Liver (tissue), 9 donors: Measurements from ENCODE around the gene GPATCH3. TPM values are rescaled to one million over a fixed set of nuclear protein-coding genes. Genes with fewer than 3 reads are reported as not detected.

Experiments
- DNase-seq: peaks from one replicate; pipeline ENCODE4 v3.0.0-alpha.2; 2017; ENCODE audit warnings: low spot score
- H3K27ac ChIP-seq, 2 donors: one replicate each; pipeline ENCODE4 v1.7.0; 2013; ENCODE audit warnings: inconsistent platforms in 2 of 2, low read length in 2 of 2, control low read depth in 1 of 2, low read depth in 1 of 2, mild to moderate bottlenecking in 1 of 2
- H3K27me3 ChIP-seq, 4 donors: one replicate each; pipeline versions ENCODE4 v1.6.1 to v1.7.0; 2013; ENCODE audit warnings: low read length in 3 of 4, inconsistent platforms in 1 of 4, mild to moderate bottlenecking in 1 of 4, moderate library complexity in 1 of 4; ENCODE audit not compliant: control insufficient read depth in 4 of 4, insufficient read depth in 4 of 4
- H3K36me3 ChIP-seq, 4 donors: one replicate each; pipeline versions ENCODE4 v1.6.1 to v1.7.0; 2013; ENCODE audit warnings: low read length in 3 of 4, mild to moderate bottlenecking in 3 of 4, low read depth in 1 of 4, moderate library complexity in 1 of 4; ENCODE audit not compliant: control insufficient read depth in 4 of 4, insufficient read depth in 3 of 4
- H3K4me1 ChIP-seq, 4 donors: one replicate each; pipeline versions ENCODE4 v1.6.1 to v1.7.0; 2013; ENCODE audit warnings: low read length in 3 of 4, mild to moderate bottlenecking in 3 of 4, moderate library complexity in 1 of 4; ENCODE audit not compliant: control insufficient read depth in 4 of 4, insufficient read depth in 4 of 4
- H3K4me3 ChIP-seq, 3 donors: one replicate each; pipeline versions ENCODE4 v1.6.1 to v1.7.0; 2013; ENCODE audit warnings: low read length in 3 of 3, control low read depth in 1 of 3, low read depth in 1 of 3, mild to moderate bottlenecking in 1 of 3
- H3K9ac ChIP-seq, 2 donors: one replicate each; pipeline ENCODE4 v1.7.0; 2013; ENCODE audit warnings: low read length in 2 of 2, mild to moderate bottlenecking in 2 of 2, moderate library complexity in 2 of 2, control low read depth in 1 of 2, low read depth in 1 of 2
- H3K9me3 ChIP-seq, 4 donors: one replicate each; pipeline versions ENCODE4 v1.6.1 to v1.7.0; 2013; ENCODE audit warnings: low read length in 3 of 4; ENCODE audit not compliant: control insufficient read depth in 4 of 4
- EGR1 ChIP-seq, 2 donors: IDR thresholded peaks; 2 replicates each; pipeline ENCODE4 v1.6.1; 2016 to 2018; ENCODE audit warnings: antibody characterized with exemption in 2 of 2, low read depth in 2 of 2
- FOXA1 ChIP-seq: IDR thresholded peaks from 2 replicates; pipeline ENCODE4 v1.6.1; 2016; ENCODE audit warnings: antibody characterized with exemption
- FOXA2 ChIP-seq: IDR thresholded peaks from 2 replicates; pipeline ENCODE4 v1.6.1; 2016; ENCODE audit warnings: antibody characterized with exemption
- GABPA ChIP-seq, 2 donors: IDR thresholded peaks in 1 of 2; conservative IDR thresholded peaks in 1 of 2; 2 replicates each; pipeline ENCODE4 v1.6.1; 2016; ENCODE audit warnings: antibody characterized with exemption in 2 of 2, mild to moderate bottlenecking in 1 of 2, moderate library complexity in 1 of 2
- HNF4A ChIP-seq, 2 donors: conservative IDR thresholded peaks; 2 replicates each; pipeline ENCODE4 v1.6.1; 2016; ENCODE audit warnings: antibody characterized with exemption in 2 of 2, mild to moderate bottlenecking in 2 of 2
- HNF4G ChIP-seq: IDR thresholded peaks from 2 replicates; pipeline ENCODE4 v1.6.1; 2016; ENCODE audit warnings: antibody characterized with exemption
- JUND ChIP-seq, 2 donors: IDR thresholded peaks; 2 replicates each; pipeline ENCODE4 v1.6.1; 2016; ENCODE audit warnings: antibody characterized with exemption in 2 of 2
- NR2F2 ChIP-seq: IDR thresholded peaks from 2 replicates; pipeline ENCODE4 v1.6.1; 2016; ENCODE audit warnings: antibody characterized with exemption
- RAD21 ChIP-seq, 2 donors: IDR thresholded peaks; 2 replicates each; pipeline ENCODE4 v1.6.1; 2016; ENCODE audit warnings: antibody characterized with exemption in 2 of 2, mild to moderate bottlenecking in 2 of 2
- RXRA ChIP-seq, 2 donors: IDR thresholded peaks; 2 replicates each; pipeline ENCODE4 v1.6.1; 2017 to 2018; ENCODE audit warnings: antibody characterized with exemption in 2 of 2, mild to moderate bottlenecking in 1 of 2
- SP1 ChIP-seq: IDR thresholded peaks from 2 replicates; pipeline ENCODE4 v1.6.1; 2018; ENCODE audit warnings: antibody characterized with exemption, mild to moderate bottlenecking
- TAF1 ChIP-seq: conservative IDR thresholded peaks from 2 replicates; pipeline ENCODE4 v1.6.1; 2016; ENCODE audit warnings: antibody characterized with exemption, mild to moderate bottlenecking
- YY1 ChIP-seq: IDR thresholded peaks from 2 replicates; pipeline ENCODE4 v1.6.1; 2016; ENCODE audit warnings: antibody characterized with exemption, mild to moderate bottlenecking
- WGBS: extraction: QIAGEN DNeasy Blood & Tissue Kit; methylation state at CpG from one replicate; pipeline ENCODE4 v1.1.7; 2013; 5-methylcytosine and 5-hydroxymethylcytosine counted together
- polyA plus RNA-seq, 2 donors: library from polyadenylated mRNA; stranded (reverse) in 1 of 2; unstranded in 1 of 2; fragments of 200-250 nt in 1 of 2; fragments of >200 nt in 1 of 2; fragmentation: Nextera tagmentation in 1 of 2; extraction: Ambion mirVana in 1 of 2; gene quantifications; one replicate each; pipeline versions ENCODE4 v1.2.1 to v1.2.3, GENCODE V29; 2013 to 2015
- total RNA-seq, 2 donors: library from RNA; depleted of rRNA; stranded (reverse); fragments of >200 nt; gene quantifications; one replicate each; pipeline ENCODE4 v1.2.3, GENCODE V29; 2014
- TF ChIP-seq, protein P1 (sequence below): IDR thresholded peaks from 2 replicates; pipeline ENCODE4 v1.6.1; 2016; ENCODE audit warnings: antibody characterized with exemption
- TF ChIP-seq, protein P2 (sequence below): fragments of 150-350 bp; IDR thresholded peaks from 2 replicates; pipeline ENCODE4 v1.5.1; 2017; ENCODE audit warnings: improper control_type of control experiment, low read depth, low read length; ENCODE audit not compliant: missing input control
- TF ChIP-seq, protein P3 (sequence below): IDR thresholded peaks from 2 replicates; pipeline ENCODE4 v1.6.1; 2016; ENCODE audit warnings: antibody characterized with exemption, mild to moderate bottlenecking
- TF ChIP-seq, protein P4 (sequence below): IDR thresholded peaks from 2 replicates; pipeline ENCODE4 v1.6.1; 2016; ENCODE audit warnings: antibody characterized with exemption
- TF ChIP-seq, protein P5 (sequence below): IDR thresholded peaks from 2 replicates; pipeline ENCODE4 v1.6.1; 2016; ENCODE audit warnings: antibody characterized with exemption
- donor health status: healthy.
- donor health status: healthy.
- donor health status: healthy.
- donor health status: healthy.
- donor health status: healthy.

The GPATCH3 gene
- total and polyA plus RNA-seq, 4 donors, result 5.8 to 6.3 (median 6.2) TPM

DNA sequence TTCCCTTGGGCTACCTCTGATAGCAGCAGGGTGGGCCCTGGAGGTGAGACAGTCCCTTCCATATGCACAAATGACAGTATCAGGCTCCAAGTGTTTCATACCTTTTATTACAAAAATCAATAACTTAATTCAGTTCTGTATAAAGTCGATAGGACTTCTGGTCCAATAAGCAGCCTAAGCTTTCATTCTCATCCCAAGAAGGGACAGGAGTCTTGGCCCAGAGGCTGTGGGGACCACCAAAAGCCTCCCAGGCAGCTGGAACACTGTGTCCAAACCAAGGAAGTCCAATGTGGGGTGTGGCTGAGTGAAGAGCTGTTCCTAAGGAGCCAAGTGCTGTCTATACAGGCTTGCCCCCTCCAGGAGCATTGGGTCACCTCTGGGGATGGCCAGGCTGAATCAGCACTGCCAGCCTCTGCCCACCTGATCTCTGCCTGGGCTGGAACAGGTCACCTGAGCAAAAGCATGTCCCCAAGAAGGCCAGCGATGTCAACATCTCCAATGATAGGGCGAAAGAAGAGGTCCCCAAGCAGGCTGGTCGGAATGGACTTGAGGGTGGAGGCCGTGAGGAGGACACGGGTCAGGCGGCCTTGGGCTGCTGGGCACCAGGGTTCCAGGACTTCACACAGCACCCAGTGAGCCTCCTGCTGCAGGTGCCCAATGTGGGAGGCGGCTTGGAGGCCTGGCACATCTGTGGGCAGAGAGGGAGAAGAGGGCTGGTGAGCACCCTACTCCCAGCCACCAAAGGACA lies 11.3 kb upstream of the GPATCH3 start:
- TF ChIP-seq RXRA (IDR thresholded peaks at IDR 0.05) (peak in 1 of 2 donors; percentile 39), JUND (IDR thresholded peaks at IDR 0.05) (no peak)
- no peaks in the 10 kb centered on the region for H3K9me3 ChIP-seq
- no peaks in the 10 kb centered on the region for H3K27me3 ChIP-seq
- H3K36me3 ChIP-seq, result peaks cover 0 to 6% (median under 1%) of the 10 kb centered on the region in 4 donors
- H3K27ac ChIP-seq, result peak overlapping the region; percentile 97 to 99
- H3K4me1 ChIP-seq, result peaks cover 3 to 50% (median 32%) of the 10 kb centered on the region in 4 donors
- DNase-seq, result no peak
- H3K9ac ChIP-seq, result peak overlapping the region; percentile 92 to 96
- H3K4me3 ChIP-seq, result peak overlapping the region; percentile 79 to 86 (median 82)
- 44% methylated on average over 8 of the region's 8 CpGs for WGBS

DNA sequence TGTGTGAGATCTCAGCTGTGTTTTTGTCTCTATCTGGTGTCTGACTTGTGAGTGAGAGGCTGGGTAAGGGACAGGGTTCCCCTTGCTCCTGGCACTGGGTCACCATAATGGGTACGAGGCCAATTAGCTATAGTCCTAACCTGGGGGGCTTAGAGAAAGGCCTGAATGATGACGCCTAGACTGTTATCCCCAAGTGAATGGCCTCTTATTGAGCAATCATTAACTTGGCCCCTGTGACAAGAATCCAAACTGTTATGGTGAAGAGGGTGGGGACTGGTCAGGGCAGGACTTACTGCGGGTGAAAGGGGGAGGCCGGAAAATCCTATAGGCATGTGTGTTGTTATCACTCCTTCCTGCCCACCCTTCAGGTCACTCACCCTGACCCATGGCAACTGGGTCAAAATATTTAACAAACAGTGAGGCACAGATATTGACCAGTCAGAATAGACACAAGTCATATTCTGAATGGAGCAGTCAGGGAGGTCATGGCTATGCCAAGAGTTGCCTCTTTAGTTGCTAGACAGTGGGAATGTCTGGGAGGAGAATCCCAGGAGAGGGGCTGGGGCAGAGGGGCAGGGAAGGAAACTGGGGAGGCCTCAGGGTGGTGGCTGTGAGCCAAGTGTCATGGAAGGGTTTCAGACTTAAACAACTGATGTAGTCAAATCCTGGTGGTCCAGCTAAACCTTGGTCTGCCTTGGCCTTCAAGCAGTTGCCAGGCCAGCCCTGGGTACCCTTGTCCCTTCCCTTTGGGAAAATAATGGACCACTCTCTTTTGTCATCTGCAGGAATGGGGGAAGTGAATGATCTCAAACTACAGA lies 10.3 kb upstream of the GPATCH3 start:
- Histone ChIP-seq H3K36me3 (peaks cover 0 to 6% (median under 1%) of the 10 kb centered on the region in 4 donors), H3K27me3 (no peaks in the 10 kb centered on the region), H3K4me1 (peaks cover 3 to 43% (median 25%) of the 10 kb centered on the region in 4 donors), H3K27ac (peak overlapping the region; percentile 97 to 99), H3K4me3 (peak overlapping the region in 2 of 3 donors; percentile 79 to 86), H3K9ac (peak overlapping the region in 1 of 2 donors; percentile 96), H3K9me3 (no peaks in the 10 kb centered on the region)
- TF ChIP-seq SP1 (peak; percentile 74), RAD21 (IDR thresholded peaks at IDR 0.05) (peak in 1 of 2 donors; percentile 23), GABPA (IDR thresholded peaks at IDR 0.05 in 1 of 2, conservative IDR thresholded peaks at IDR 0.05 in 1 of 2) (peak in 1 of 2 donors; percentile 35), HNF4A (conservative IDR thresholded peaks at IDR 0.05) (peak; percentile 41 to 70), EGR1 (IDR thresholded peaks at IDR 0.05; ENCODE audit: low read depth in 2 of 2) (peak in 1 of 2 donors; percentile 49), FOXA1 (no peak), RXRA (IDR thresholded peaks at IDR 0.05) (peak; percentile 89 to 96), NR2F2 (peak; percentile 55), JUND (IDR thresholded peaks at IDR 0.05) (peak in 1 of 2 donors; percentile 28), YY1 (peak; percentile 42), TAF1 (no peak), FOXA2 (peak; percentile 21), HNF4G (no peak)
- TF ChIP-seq, protein P1, sequence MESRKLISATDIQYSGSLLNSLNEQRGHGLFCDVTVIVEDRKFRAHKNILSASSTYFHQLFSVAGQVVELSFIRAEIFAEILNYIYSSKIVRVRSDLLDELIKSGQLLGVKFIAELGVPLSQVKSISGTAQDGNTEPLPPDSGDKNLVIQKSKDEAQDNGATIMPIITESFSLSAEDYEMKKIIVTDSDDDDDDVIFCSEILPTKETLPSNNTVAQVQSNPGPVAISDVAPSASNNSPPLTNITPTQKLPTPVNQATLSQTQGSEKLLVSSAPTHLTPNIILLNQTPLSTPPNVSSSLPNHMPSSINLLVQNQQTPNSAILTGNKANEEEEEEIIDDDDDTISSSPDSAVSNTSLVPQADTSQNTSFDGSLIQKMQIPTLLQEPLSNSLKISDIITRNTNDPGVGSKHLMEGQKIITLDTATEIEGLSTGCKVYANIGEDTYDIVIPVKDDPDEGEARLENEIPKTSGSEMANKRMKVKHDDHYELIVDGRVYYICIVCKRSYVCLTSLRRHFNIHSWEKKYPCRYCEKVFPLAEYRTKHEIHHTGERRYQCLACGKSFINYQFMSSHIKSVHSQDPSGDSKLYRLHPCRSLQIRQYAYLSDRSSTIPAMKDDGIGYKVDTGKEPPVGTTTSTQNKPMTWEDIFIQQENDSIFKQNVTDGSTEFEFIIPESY, result peak; percentile 49
- TF ChIP-seq, protein P2, sequence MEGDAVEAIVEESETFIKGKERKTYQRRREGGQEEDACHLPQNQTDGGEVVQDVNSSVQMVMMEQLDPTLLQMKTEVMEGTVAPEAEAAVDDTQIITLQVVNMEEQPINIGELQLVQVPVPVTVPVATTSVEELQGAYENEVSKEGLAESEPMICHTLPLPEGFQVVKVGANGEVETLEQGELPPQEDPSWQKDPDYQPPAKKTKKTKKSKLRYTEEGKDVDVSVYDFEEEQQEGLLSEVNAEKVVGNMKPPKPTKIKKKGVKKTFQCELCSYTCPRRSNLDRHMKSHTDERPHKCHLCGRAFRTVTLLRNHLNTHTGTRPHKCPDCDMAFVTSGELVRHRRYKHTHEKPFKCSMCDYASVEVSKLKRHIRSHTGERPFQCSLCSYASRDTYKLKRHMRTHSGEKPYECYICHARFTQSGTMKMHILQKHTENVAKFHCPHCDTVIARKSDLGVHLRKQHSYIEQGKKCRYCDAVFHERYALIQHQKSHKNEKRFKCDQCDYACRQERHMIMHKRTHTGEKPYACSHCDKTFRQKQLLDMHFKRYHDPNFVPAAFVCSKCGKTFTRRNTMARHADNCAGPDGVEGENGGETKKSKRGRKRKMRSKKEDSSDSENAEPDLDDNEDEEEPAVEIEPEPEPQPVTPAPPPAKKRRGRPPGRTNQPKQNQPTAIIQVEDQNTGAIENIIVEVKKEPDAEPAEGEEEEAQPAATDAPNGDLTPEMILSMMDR, result no peak
- TF ChIP-seq, protein P3, sequence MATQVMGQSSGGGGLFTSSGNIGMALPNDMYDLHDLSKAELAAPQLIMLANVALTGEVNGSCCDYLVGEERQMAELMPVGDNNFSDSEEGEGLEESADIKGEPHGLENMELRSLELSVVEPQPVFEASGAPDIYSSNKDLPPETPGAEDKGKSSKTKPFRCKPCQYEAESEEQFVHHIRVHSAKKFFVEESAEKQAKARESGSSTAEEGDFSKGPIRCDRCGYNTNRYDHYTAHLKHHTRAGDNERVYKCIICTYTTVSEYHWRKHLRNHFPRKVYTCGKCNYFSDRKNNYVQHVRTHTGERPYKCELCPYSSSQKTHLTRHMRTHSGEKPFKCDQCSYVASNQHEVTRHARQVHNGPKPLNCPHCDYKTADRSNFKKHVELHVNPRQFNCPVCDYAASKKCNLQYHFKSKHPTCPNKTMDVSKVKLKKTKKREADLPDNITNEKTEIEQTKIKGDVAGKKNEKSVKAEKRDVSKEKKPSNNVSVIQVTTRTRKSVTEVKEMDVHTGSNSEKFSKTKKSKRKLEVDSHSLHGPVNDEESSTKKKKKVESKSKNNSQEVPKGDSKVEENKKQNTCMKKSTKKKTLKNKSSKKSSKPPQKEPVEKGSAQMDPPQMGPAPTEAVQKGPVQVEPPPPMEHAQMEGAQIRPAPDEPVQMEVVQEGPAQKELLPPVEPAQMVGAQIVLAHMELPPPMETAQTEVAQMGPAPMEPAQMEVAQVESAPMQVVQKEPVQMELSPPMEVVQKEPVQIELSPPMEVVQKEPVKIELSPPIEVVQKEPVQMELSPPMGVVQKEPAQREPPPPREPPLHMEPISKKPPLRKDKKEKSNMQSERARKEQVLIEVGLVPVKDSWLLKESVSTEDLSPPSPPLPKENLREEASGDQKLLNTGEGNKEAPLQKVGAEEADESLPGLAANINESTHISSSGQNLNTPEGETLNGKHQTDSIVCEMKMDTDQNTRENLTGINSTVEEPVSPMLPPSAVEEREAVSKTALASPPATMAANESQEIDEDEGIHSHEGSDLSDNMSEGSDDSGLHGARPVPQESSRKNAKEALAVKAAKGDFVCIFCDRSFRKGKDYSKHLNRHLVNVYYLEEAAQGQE, result peak; percentile 39
- TF ChIP-seq, protein P4, sequence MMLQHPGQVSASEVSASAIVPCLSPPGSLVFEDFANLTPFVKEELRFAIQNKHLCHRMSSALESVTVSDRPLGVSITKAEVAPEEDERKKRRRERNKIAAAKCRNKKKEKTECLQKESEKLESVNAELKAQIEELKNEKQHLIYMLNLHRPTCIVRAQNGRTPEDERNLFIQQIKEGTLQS, result peak; percentile 33
- TF ChIP-seq, protein P5, sequence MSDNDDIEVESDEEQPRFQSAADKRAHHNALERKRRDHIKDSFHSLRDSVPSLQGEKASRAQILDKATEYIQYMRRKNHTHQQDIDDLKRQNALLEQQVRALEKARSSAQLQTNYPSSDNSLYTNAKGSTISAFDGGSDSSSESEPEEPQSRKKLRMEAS, result peak; percentile 67
- 19% methylated on average over 4 of the region's 4 CpGs for WGBS
- DNase-seq, result peak; percentile 54
